ENCODE data around the gene CARNS1.

CARNS1 gene

DNA sequence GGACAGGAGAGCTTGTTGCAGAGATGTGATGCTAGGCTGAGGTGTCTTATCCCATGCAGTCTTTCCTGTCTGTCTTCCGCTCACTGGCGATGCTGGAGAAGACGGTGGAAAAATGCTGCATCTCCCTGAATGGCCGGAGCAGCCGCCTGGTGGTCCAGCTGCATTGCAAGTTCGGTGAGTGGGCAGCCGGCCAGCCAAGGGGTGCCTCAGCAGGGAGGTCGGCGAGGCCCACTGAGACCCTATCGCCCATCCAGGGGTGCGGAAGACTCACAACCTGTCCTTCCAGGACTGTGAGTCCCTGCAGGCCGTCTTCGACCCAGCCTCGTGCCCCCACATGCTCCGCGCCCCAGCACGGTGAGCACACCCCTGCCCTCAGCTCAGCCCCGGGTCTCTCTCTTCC is 22.0 kb upstream of the CARNS1 start:
- ChIA-PET POLR2A (no interaction called here), CTCF (no interaction called here)
- TF ChIP-seq TARDBP (IDR thresholded peaks at IDR 0.05) = no peak
- TF ChIP-seq L3MBTL2 (conservative IDR thresholded peaks at IDR 0.05) = no peak
- TF ChIP-seq ZNF384 (IDR thresholded peaks at IDR 0.05) = no peak
- TF ChIP-seq, protein P1, sequence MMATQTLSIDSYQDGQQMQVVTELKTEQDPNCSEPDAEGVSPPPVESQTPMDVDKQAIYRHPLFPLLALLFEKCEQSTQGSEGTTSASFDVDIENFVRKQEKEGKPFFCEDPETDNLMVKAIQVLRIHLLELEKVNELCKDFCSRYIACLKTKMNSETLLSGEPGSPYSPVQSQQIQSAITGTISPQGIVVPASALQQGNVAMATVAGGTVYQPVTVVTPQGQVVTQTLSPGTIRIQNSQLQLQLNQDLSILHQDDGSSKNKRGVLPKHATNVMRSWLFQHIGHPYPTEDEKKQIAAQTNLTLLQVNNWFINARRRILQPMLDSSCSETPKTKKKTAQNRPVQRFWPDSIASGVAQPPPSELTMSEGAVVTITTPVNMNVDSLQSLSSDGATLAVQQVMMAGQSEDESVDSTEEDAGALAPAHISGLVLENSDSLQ (IDR thresholded peaks at IDR 0.05) = no peak
- TF ChIP-seq ARNT (IDR thresholded peaks at IDR 0.05) = no peak
- TF ChIP-seq FOXA1 (IDR thresholded peaks at IDR 0.05) = no peak
- no peak for TF ChIP-seq FOXK2 (IDR thresholded peaks at IDR 0.05)
- no peak for TF ChIP-seq BHLHE40 (IDR thresholded peaks at IDR 0.05; ENCODE audit: borderline replicate concordance)
- no peak for TF ChIP-seq FOXM1 (IDR thresholded peaks at IDR 0.05; ENCODE audit: borderline replicate concordance)
- no peak for TF ChIP-seq SUZ12 (IDR thresholded peaks at IDR 0.05)
- DNase-seq (ENCODE audit: extremely low spot score) = no peak

DNA sequence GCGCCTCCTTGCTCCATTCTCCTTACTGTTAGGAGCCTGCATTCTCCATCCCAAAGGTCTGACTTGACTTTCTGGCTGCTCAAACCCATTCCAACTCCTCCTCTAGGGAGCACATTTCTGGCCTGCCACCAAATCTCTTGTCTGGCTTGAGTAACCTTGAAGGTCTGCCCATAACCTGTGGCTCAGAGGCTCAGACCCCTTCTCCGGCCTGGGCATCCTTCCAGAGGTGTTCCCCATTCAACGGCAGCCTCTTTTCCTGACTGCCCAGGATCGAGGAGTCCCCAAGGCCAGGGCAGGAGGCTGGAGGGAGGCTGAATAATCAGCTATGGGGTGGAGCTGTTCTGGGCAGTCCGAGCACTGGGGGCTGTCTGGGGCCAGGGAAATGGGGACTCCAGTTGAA is 21.5 kb upstream of the CARNS1 start:
- CTCF ChIA-PET = no interaction called here
- TF ChIP-seq ZNF384 (IDR thresholded peaks at IDR 0.05) (no peak), FOXM1 (IDR thresholded peaks at IDR 0.05; ENCODE audit: borderline replicate concordance) (no peak), SUZ12 (IDR thresholded peaks at IDR 0.05) (no peak), NFRKB (IDR thresholded peaks at IDR 0.05) (no peak), LEF1 (IDR thresholded peaks at IDR 0.05; ENCODE audit: borderline replicate concordance) (no peak), ARNT (IDR thresholded peaks at IDR 0.05) (no peak), BHLHE40 (IDR thresholded peaks at IDR 0.05; ENCODE audit: borderline replicate concordance) (no peak)
- DNase-seq (ENCODE audit: extremely low spot score) = no peak
- POLR2A ChIA-PET = no interaction called here

DNA sequence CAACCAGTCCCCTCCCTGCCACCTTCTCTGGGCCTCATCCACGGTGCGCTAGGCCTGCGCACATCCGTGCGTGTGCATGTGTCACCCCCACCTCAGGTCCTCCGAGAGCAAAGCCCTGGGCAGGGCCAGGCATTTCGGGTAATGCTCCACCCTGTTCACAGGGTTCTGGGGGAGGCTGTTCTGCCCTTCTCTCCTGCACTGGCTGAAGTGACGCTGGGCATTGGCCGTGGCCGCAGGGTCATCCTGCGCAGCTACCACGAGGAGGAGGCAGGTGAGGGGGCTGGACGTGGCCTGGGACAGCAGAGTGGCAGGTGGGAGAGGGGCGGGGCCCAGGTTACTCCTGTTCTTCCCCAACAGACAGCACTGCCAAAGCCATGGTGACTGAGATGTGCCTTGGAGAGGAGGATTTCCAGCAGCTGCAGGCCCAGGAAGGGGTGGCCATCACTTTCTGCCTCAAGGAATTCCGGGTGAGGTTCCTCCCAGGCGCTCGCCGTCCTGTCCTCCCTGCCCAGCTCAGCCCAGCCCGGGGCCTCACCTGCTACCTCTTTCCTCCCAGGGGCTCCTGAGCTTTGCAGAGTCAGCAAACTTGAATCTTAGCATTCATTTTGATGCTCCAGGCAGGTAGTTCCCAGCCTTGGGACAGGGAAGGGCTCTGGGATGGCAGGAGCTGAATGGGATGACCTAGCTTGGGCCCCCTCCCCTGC is 19.8 kb upstream of the CARNS1 start:
- POLR2A ChIA-PET = interaction anchor here (1.1 to 1.4 kb wide), 2 partner anchors 25 to 73 kb away, joined by 3 to 4 read pairs; no protein-coding TSS in a partner anchor
- DNase-seq (ENCODE audit: extremely low spot score) = no peak
- no peak for TF ChIP-seq ARNT (IDR thresholded peaks at IDR 0.05)
- no peak for TF ChIP-seq LEF1 (IDR thresholded peaks at IDR 0.05; ENCODE audit: borderline replicate concordance)
- TF ChIP-seq SP1 (IDR thresholded peaks at IDR 0.05) = no peak
- no peak for TF ChIP-seq HDGF (IDR thresholded peaks at IDR 0.05; ENCODE audit: borderline replicate concordance)
- no peak for TF ChIP-seq ZNF384 (IDR thresholded peaks at IDR 0.05)
- CTCF ChIA-PET = interaction anchor here (0.6 kb wide), 1 partner anchor 101 kb away, joined by 4 read pairs; no protein-coding TSS in a partner anchor

DNA sequence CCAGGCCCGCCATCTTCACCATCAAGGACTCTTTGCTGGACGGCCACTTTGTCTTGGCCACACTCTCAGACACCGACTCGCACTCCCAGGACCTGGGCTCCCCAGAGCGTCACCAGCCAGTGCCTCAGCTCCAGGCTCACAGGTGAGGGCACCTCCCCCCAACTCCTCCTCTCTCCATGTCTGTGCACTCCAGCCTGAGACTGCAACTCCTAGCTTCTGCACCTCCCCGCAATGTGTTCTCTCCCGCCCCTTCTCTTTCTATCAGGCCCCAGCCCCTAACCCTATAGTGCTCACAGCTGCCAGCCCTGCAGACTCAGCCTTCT is 19.3 kb upstream of the CARNS1 start:
- TF ChIP-seq SP1 (IDR thresholded peaks at IDR 0.05) (no peak), FOXM1 (IDR thresholded peaks at IDR 0.05; ENCODE audit: borderline replicate concordance) (no peak), TARDBP (IDR thresholded peaks at IDR 0.05) (no peak), CTBP1 (IDR thresholded peaks at IDR 0.05; ENCODE audit: borderline replicate concordance) (no peak), LEF1 (IDR thresholded peaks at IDR 0.05; ENCODE audit: borderline replicate concordance) (no peak), ZNF384 (IDR thresholded peaks at IDR 0.05) (no peak), HDGF (IDR thresholded peaks at IDR 0.05; ENCODE audit: borderline replicate concordance) (no peak)
- DNase-seq (ENCODE audit: extremely low spot score) = no peak
- CTCF ChIA-PET = interaction anchor here (0.6 kb wide), 1 partner anchor 100 kb away, joined by 4 read pairs; no protein-coding TSS in a partner anchor
- POLR2A ChIA-PET = interaction anchor here (1.1 to 1.4 kb wide), 2 partner anchors 24 to 72 kb away, joined by 3 to 4 read pairs; no protein-coding TSS in a partner anchor

DNA sequence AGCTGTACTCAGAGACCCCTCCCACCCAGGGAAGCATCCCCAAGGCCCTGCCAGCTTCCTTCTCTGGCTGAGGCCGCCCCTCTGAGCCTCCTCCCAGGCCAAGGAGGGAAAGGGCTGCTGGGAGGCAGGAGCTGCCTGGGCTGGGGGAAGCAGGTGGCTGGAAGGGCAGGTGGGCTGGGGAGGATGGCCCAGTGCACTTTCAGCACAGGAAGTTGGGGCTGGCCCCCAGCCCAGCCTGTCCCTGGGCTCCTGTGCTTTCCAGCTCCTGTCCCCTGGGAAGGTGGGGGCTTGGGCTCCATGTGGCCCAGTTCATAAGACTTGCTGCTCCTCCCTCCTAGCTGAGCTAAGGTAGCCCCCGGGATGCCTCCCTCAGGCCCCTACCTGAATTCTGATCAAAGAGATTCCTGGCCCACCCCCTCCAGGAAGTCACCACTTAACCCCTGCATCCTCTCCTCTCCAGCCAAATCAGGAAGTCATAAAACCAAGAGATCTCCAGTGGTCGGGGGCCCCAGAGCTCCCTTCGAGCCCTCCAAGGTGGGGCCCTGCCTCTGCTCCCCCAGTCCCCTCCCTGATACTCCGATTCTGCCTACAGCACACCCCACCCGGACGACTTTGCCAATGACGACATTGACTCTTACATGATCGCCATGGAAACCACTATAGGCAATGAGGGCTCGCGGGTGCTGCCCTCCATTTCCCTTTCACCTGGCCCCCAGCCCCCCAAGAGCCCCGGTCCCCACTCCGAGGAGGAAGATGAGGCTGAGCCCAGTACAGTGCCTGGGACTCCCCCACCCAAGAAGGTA is 18.7 kb upstream of the CARNS1 start:
- DNase-seq (ENCODE audit: extremely low spot score) = no peak
- POLR2A ChIA-PET = interaction anchor here (1.1 to 1.4 kb wide), 2 partner anchors 24 to 71 kb away, joined by 3 to 4 read pairs; no protein-coding TSS in a partner anchor
- TF ChIP-seq SUZ12 (IDR thresholded peaks at IDR 0.05) = no peak
- TF ChIP-seq FOXA1 (IDR thresholded peaks at IDR 0.05) = no peak
- TF ChIP-seq L3MBTL2 (conservative IDR thresholded peaks at IDR 0.05) = no peak
- TF ChIP-seq ARNT (IDR thresholded peaks at IDR 0.05) = no peak
- CTCF ChIA-PET = interaction anchor here (0.8 kb wide), 1 partner anchor 15 kb away, joined by 3 read pairs; no protein-coding TSS in a partner anchor

DNA sequence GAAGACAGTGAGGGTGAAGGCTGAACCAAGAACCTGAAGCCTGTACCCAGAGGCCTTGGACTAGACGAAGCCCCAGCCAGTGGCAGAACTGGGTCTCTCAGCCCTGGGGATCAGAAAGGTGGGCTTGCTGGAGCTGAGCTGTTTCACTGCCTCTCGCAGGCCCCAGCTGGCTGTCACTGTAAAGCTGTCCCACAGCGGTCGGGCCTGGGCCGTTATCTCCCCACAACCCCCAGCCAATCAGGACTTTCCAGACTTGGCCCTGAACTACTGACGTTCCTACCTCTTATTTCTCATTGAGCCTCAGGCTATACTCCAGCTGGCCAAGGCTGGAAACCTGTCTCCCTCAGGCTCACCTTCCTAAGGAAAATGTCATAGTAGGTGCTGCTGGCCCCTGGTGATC is 17.9 kb upstream of the CARNS1 start:
- no peak for DNase-seq (ENCODE audit: extremely low spot score)
- TF ChIP-seq SP1 (IDR thresholded peaks at IDR 0.05) (no peak), FOXK2 (IDR thresholded peaks at IDR 0.05) (no peak), NFRKB (IDR thresholded peaks at IDR 0.05) (no peak), ELF4 (IDR thresholded peaks at IDR 0.05) (no peak), BHLHE40 (IDR thresholded peaks at IDR 0.05; ENCODE audit: borderline replicate concordance) (no peak), TARDBP (IDR thresholded peaks at IDR 0.05) (no peak), LEF1 (IDR thresholded peaks at IDR 0.05; ENCODE audit: borderline replicate concordance) (no peak), CTBP1 (IDR thresholded peaks at IDR 0.05; ENCODE audit: borderline replicate concordance) (no peak)
- TF ChIP-seq, protein P1 (IDR thresholded peaks at IDR 0.05) = no peak
- POLR2A ChIA-PET = interaction anchor here (0.8 kb wide), 1 partner anchor 8 kb away, joined by 3 read pairs; no protein-coding TSS in a partner anchor
- CTCF ChIA-PET = interaction anchor here (0.8 kb wide), 1 partner anchor 16 kb away, joined by 3 read pairs; no protein-coding TSS in a partner anchor
